Peyer's patch (tissue), 4 donors: ENCODE measurements around the gene EFTUD2. TPM values are rescaled to one million over a fixed set of nuclear protein-coding genes. Genes with fewer than 3 reads are reported as not detected.

Experiments used
- DNase-seq, 3 donors: peaks; one replicate each; pipeline ENCODE4 v3.0.0-alpha.2; 2017 to 2019
- H3K27ac ChIP-seq, 4 donors: fragments of 200-600 bp; sonication (generic); one replicate each; pipeline ENCODE4 v1.5.1; 2016 to 2019
- H3K27me3 ChIP-seq, 2 donors: fragments of 200-600 bp; sonication (generic); one replicate each; pipeline ENCODE4 v1.5.1; 2019
- H3K36me3 ChIP-seq, 3 donors: fragments of 200-600 bp; sonication (generic); one replicate each; pipeline ENCODE4 v1.5.1; 2016 to 2019
- H3K4me1 ChIP-seq, 4 donors: fragments of 200-600 bp; sonication (generic); one replicate each; pipeline ENCODE4 v1.5.1; 2016 to 2019
- H3K4me3 ChIP-seq, 4 donors: fragments of 200-600 bp; sonication (generic); 1 replicate in 3 of 4; 2 replicates in 1 of 4; pipeline ENCODE4 v1.5.1; 2016 to 2019; ENCODE audit warnings: mild to moderate bottlenecking in 1 of 4
- H3K9me3 ChIP-seq, 4 donors: fragments of 200-600 bp; sonication (generic); one replicate each; pipeline ENCODE4 v1.5.1; 2016 to 2019; ENCODE audit warnings: mild to moderate bottlenecking in 1 of 4
- POLR2A ChIP-seq, 2 donors: fragments of 450-650 bp; IDR thresholded peaks; one replicate each; pipeline ENCODE4 v1.5.1; 2017; ENCODE audit warnings: antibody characterized with exemption in 2 of 2, mild to moderate bottlenecking in 2 of 2, moderate library complexity in 2 of 2
- total RNA-seq, 4 donors: library from RNA; depleted of rRNA; stranded (reverse); fragments of >200 nt; gene quantifications; one replicate each; pipeline ENCODE4 v1.1.0, GENCODE V29; 2016
- TF ChIP-seq, protein P1 (sequence below), 6 experiments: fragments of 450-650 bp in 4 of 6; fragments of 200-600 bp in 2 of 6; sonication (generic) in 1 of 6; IDR thresholded peaks; one replicate each; pipeline ENCODE4 v1.5.1; 2017 to 2019; ENCODE audit warnings: antibody characterized with exemption in 6 of 6, mild to moderate bottlenecking in 3 of 6, moderate library complexity in 1 of 6

The EFTUD2 gene
- total RNA-seq, 4 donors from 2014 or later, result 43.3 to 176 (median 69.8) TPM

- TF ChIP-seq, protein P1, sequence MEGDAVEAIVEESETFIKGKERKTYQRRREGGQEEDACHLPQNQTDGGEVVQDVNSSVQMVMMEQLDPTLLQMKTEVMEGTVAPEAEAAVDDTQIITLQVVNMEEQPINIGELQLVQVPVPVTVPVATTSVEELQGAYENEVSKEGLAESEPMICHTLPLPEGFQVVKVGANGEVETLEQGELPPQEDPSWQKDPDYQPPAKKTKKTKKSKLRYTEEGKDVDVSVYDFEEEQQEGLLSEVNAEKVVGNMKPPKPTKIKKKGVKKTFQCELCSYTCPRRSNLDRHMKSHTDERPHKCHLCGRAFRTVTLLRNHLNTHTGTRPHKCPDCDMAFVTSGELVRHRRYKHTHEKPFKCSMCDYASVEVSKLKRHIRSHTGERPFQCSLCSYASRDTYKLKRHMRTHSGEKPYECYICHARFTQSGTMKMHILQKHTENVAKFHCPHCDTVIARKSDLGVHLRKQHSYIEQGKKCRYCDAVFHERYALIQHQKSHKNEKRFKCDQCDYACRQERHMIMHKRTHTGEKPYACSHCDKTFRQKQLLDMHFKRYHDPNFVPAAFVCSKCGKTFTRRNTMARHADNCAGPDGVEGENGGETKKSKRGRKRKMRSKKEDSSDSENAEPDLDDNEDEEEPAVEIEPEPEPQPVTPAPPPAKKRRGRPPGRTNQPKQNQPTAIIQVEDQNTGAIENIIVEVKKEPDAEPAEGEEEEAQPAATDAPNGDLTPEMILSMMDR (IDR thresholded peaks at IDR 0.05), result peak; percentile 44 to 89 (median 80)
- no peak for TF ChIP-seq POLR2A (IDR thresholded peaks at IDR 0.05)
- Histone ChIP-seq H3K27me3 (no peaks in the 10 kb centered on the region), H3K4me3 (no peak overlapping the region), H3K27ac (no peak overlapping the region), H3K9me3 (no peaks in the 10 kb centered on the region), H3K4me1 (no peaks in the 10 kb centered on the region), H3K36me3 (no peaks in the 10 kb centered on the region)
- DNase-seq, result peak; percentile 72 to 89 (median 77)
Observed at GRCh38 chr17:44919885-44920564, 20.8 kb upstream of the EFTUD2 start.

GRCh38 chr17:44919411-44919810, 20.2 kb upstream of the EFTUD2 start:
- no peaks in the 10 kb centered on the region for H3K27me3 ChIP-seq
- H3K9me3 ChIP-seq, result no peaks in the 10 kb centered on the region
- no peak overlapping the region for H3K4me3 ChIP-seq
- no peaks in the 10 kb centered on the region for H3K4me1 ChIP-seq
- no peak overlapping the region for H3K27ac ChIP-seq
- no peak for DNase-seq
- H3K36me3 ChIP-seq, result no peaks in the 10 kb centered on the region
- TF ChIP-seq, protein P1 (IDR thresholded peaks at IDR 0.05), result no peak
- no peak for TF ChIP-seq POLR2A (IDR thresholded peaks at IDR 0.05)

GRCh38 chr17:44918006-44918405, 18.8 kb upstream of the EFTUD2 start:
- peak in 1 of 3 donors; percentile 16 for DNase-seq
- H3K27ac ChIP-seq, result no peak overlapping the region
- no peaks in the 10 kb centered on the region for H3K27me3 ChIP-seq
- no peaks in the 10 kb centered on the region for H3K36me3 ChIP-seq
- no peak overlapping the region for H3K4me3 ChIP-seq
- no peaks in the 10 kb centered on the region for H3K4me1 ChIP-seq
- no peak for TF ChIP-seq POLR2A (IDR thresholded peaks at IDR 0.05)
- TF ChIP-seq, protein P1 (IDR thresholded peaks at IDR 0.05), result no peak
- no peaks in the 10 kb centered on the region for H3K9me3 ChIP-seq

GRCh38 chr17:44917456-44917855, 18.2 kb upstream of the EFTUD2 start:
- no peaks in the 10 kb centered on the region for H3K4me1 ChIP-seq
- peak in 1 of 3 donors; percentile 35 for DNase-seq
- no peaks in the 10 kb centered on the region for H3K36me3 ChIP-seq
- no peaks in the 10 kb centered on the region for H3K27me3 ChIP-seq
- TF ChIP-seq POLR2A (IDR thresholded peaks at IDR 0.05), result no peak
- TF ChIP-seq, protein P1 (IDR thresholded peaks at IDR 0.05), result no peak
- H3K4me3 ChIP-seq, result no peak overlapping the region
- H3K27ac ChIP-seq, result no peak overlapping the region
- H3K9me3 ChIP-seq, result no peaks in the 10 kb centered on the region

DNA sequence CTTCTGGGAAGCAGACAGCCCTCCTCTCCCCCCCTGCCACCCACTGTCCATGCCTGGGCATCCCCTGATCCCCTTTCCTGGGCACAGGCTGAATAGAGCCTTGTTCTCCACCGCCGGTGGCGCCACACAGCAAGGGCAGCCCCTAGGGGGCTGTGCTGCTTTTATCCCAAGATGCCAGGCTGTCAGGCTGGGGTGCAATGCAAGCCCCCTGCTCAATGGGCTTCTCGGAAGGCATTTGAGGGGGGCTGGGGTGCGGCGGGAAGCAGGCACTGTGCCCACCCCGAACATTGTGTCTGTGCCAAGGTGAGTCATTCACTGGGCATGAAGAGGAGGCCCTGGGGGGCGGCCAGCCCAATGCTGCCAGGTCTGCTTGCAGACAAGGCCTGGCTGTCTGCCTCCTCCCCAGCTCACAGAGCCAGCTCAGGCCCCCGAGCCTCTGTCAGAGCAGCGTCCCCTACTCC, 17.6 kb upstream of the EFTUD2 start:
- DNase-seq, result peak in 1 of 3 donors; percentile 47
- peak overlapping the region in 1 of 4 donors; percentile 5 for H3K27ac ChIP-seq

More for the DNA sequence above, 17.6 kb upstream of the EFTUD2 start:
- Histone ChIP-seq H3K4me1 (peaks cover 0 to under 1% (median 0%) of the 10 kb centered on the region in 4 donors), H3K9me3 (no peaks in the 10 kb centered on the region), H3K27me3 (no peaks in the 10 kb centered on the region), H3K4me3 (no peak overlapping the region), H3K36me3 (no peaks in the 10 kb centered on the region)
- TF ChIP-seq, protein P1 (IDR thresholded peaks at IDR 0.05), result no peak
- no peak for TF ChIP-seq POLR2A (IDR thresholded peaks at IDR 0.05)
